Liver (tissue), 9 donors: ENCODE results near the gene TRAF3IP3. TPM values are rescaled to one million over a fixed set of nuclear protein-coding genes. Genes with fewer than 3 reads are reported as not detected.

Source experiments
- DNase-seq: peaks from one replicate; pipeline ENCODE4 v3.0.0-alpha.2; 2017; ENCODE audit warnings: low spot score
- H3K27ac ChIP-seq, 2 donors: one replicate each; pipeline ENCODE4 v1.7.0; 2013; ENCODE audit warnings: inconsistent platforms in 2 of 2, low read length in 2 of 2, control low read depth in 1 of 2, low read depth in 1 of 2, mild to moderate bottlenecking in 1 of 2
- H3K27me3 ChIP-seq, 4 donors: one replicate each; pipeline versions ENCODE4 v1.6.1 to v1.7.0; 2013; ENCODE audit warnings: low read length in 3 of 4, inconsistent platforms in 1 of 4, mild to moderate bottlenecking in 1 of 4, moderate library complexity in 1 of 4; ENCODE audit not compliant: control insufficient read depth in 4 of 4, insufficient read depth in 4 of 4
- H3K36me3 ChIP-seq, 4 donors: one replicate each; pipeline versions ENCODE4 v1.6.1 to v1.7.0; 2013; ENCODE audit warnings: low read length in 3 of 4, mild to moderate bottlenecking in 3 of 4, low read depth in 1 of 4, moderate library complexity in 1 of 4; ENCODE audit not compliant: control insufficient read depth in 4 of 4, insufficient read depth in 3 of 4
- H3K4me1 ChIP-seq, 4 donors: one replicate each; pipeline versions ENCODE4 v1.6.1 to v1.7.0; 2013; ENCODE audit warnings: low read length in 3 of 4, mild to moderate bottlenecking in 3 of 4, moderate library complexity in 1 of 4; ENCODE audit not compliant: control insufficient read depth in 4 of 4, insufficient read depth in 4 of 4
- H3K4me3 ChIP-seq, 3 donors: one replicate each; pipeline versions ENCODE4 v1.6.1 to v1.7.0; 2013; ENCODE audit warnings: low read length in 3 of 3, control low read depth in 1 of 3, low read depth in 1 of 3, mild to moderate bottlenecking in 1 of 3
- H3K9ac ChIP-seq, 2 donors: one replicate each; pipeline ENCODE4 v1.7.0; 2013; ENCODE audit warnings: low read length in 2 of 2, mild to moderate bottlenecking in 2 of 2, moderate library complexity in 2 of 2, control low read depth in 1 of 2, low read depth in 1 of 2
- H3K9me3 ChIP-seq, 4 donors: one replicate each; pipeline versions ENCODE4 v1.6.1 to v1.7.0; 2013; ENCODE audit warnings: low read length in 3 of 4; ENCODE audit not compliant: control insufficient read depth in 4 of 4
- EGR1 ChIP-seq, 2 donors: IDR thresholded peaks; 2 replicates each; pipeline ENCODE4 v1.6.1; 2016 to 2018; ENCODE audit warnings: antibody characterized with exemption in 2 of 2, low read depth in 2 of 2
- FOXA1 ChIP-seq: IDR thresholded peaks from 2 replicates; pipeline ENCODE4 v1.6.1; 2016; ENCODE audit warnings: antibody characterized with exemption
- FOXA2 ChIP-seq: IDR thresholded peaks from 2 replicates; pipeline ENCODE4 v1.6.1; 2016; ENCODE audit warnings: antibody characterized with exemption
- GABPA ChIP-seq, 2 donors: IDR thresholded peaks in 1 of 2; conservative IDR thresholded peaks in 1 of 2; 2 replicates each; pipeline ENCODE4 v1.6.1; 2016; ENCODE audit warnings: antibody characterized with exemption in 2 of 2, mild to moderate bottlenecking in 1 of 2, moderate library complexity in 1 of 2
- HNF4A ChIP-seq, 2 donors: conservative IDR thresholded peaks; 2 replicates each; pipeline ENCODE4 v1.6.1; 2016; ENCODE audit warnings: antibody characterized with exemption in 2 of 2, mild to moderate bottlenecking in 2 of 2
- HNF4G ChIP-seq: IDR thresholded peaks from 2 replicates; pipeline ENCODE4 v1.6.1; 2016; ENCODE audit warnings: antibody characterized with exemption
- JUND ChIP-seq, 2 donors: IDR thresholded peaks; 2 replicates each; pipeline ENCODE4 v1.6.1; 2016; ENCODE audit warnings: antibody characterized with exemption in 2 of 2
- NR2F2 ChIP-seq: IDR thresholded peaks from 2 replicates; pipeline ENCODE4 v1.6.1; 2016; ENCODE audit warnings: antibody characterized with exemption
- RAD21 ChIP-seq, 2 donors: IDR thresholded peaks; 2 replicates each; pipeline ENCODE4 v1.6.1; 2016; ENCODE audit warnings: antibody characterized with exemption in 2 of 2, mild to moderate bottlenecking in 2 of 2
- RXRA ChIP-seq, 2 donors: IDR thresholded peaks; 2 replicates each; pipeline ENCODE4 v1.6.1; 2017 to 2018; ENCODE audit warnings: antibody characterized with exemption in 2 of 2, mild to moderate bottlenecking in 1 of 2
- SP1 ChIP-seq: IDR thresholded peaks from 2 replicates; pipeline ENCODE4 v1.6.1; 2018; ENCODE audit warnings: antibody characterized with exemption, mild to moderate bottlenecking
- TAF1 ChIP-seq: conservative IDR thresholded peaks from 2 replicates; pipeline ENCODE4 v1.6.1; 2016; ENCODE audit warnings: antibody characterized with exemption, mild to moderate bottlenecking
- YY1 ChIP-seq: IDR thresholded peaks from 2 replicates; pipeline ENCODE4 v1.6.1; 2016; ENCODE audit warnings: antibody characterized with exemption, mild to moderate bottlenecking
- WGBS: extraction: QIAGEN DNeasy Blood & Tissue Kit; methylation state at CpG from one replicate; pipeline ENCODE4 v1.1.7; 2013; 5-methylcytosine and 5-hydroxymethylcytosine counted together
- polyA plus RNA-seq, 2 donors: library from polyadenylated mRNA; stranded (reverse) in 1 of 2; unstranded in 1 of 2; fragments of 200-250 nt in 1 of 2; fragments of >200 nt in 1 of 2; fragmentation: Nextera tagmentation in 1 of 2; extraction: Ambion mirVana in 1 of 2; gene quantifications; one replicate each; pipeline versions ENCODE4 v1.2.1 to v1.2.3, GENCODE V29; 2013 to 2015
- total RNA-seq, 2 donors: library from RNA; depleted of rRNA; stranded (reverse); fragments of >200 nt; gene quantifications; one replicate each; pipeline ENCODE4 v1.2.3, GENCODE V29; 2014
- TF ChIP-seq, protein P1 (sequence below): fragments of 150-350 bp; IDR thresholded peaks from 2 replicates; pipeline ENCODE4 v1.5.1; 2017; ENCODE audit warnings: improper control_type of control experiment, low read depth, low read length; ENCODE audit not compliant: missing input control
- TF ChIP-seq, protein P2 (sequence below): IDR thresholded peaks from 2 replicates; pipeline ENCODE4 v1.6.1; 2016; ENCODE audit warnings: antibody characterized with exemption
- TF ChIP-seq, protein P3 (sequence below): IDR thresholded peaks from 2 replicates; pipeline ENCODE4 v1.6.1; 2016; ENCODE audit warnings: antibody characterized with exemption
- TF ChIP-seq, protein P4 (sequence below): IDR thresholded peaks from 2 replicates; pipeline ENCODE4 v1.6.1; 2016; ENCODE audit warnings: antibody characterized with exemption
- TF ChIP-seq, protein P5 (sequence below): IDR thresholded peaks from 2 replicates; pipeline ENCODE4 v1.6.1; 2016; ENCODE audit warnings: antibody characterized with exemption, mild to moderate bottlenecking
- donor health status: healthy.
- donor health status: healthy.
- donor health status: healthy.
- donor health status: healthy.
- donor health status: healthy.

TRAF3IP3 gene
- total and polyA plus RNA-seq, 4 donors: 0.87 to 3.4 (median 2.2) TPM

DNA sequence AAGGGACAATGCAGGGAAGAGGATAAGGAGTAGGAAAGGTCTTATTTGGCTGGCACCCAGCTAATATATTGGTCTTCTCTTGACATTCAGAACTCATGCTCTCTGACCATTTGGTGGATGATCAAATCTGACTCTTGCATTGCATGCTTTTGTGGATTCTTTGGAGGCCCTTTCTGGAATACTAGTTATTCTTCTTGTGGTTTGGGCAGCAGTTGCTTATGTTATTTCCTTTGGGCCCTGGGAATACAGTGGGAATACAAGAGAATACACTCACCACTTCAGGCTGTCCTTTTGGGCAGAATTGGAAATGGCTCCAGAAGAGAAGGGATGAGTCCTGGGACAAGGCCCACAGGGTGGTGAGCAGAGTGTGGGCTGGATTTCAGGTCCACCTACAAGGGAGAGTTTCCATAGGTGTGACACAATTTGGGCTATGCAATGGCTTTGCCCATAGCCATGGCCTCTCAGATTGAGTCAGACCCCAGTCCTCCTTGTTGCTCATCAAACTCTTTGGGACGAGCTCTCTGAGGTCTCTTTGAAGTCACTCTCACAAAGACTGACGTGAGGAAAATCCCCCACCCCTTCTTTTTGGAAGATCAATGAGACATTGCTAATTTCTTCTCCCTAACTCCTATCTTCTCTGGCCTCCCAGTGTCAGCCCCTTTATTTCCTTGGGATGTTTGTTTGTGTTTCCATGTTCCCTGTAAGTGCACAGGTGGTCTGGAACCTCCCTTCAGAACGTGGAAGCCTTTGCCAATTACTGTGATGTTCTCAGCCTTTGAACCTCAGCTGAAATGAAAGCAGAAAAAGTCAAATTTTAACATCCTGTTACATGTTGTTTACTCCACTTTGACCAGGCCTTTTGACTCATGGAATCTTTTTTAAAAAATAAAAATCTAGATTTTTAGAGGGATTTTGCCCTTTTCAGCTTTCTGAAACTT, 31.8 kb upstream of the TRAF3IP3 start (continued):
- TF ChIP-seq, protein P1, sequence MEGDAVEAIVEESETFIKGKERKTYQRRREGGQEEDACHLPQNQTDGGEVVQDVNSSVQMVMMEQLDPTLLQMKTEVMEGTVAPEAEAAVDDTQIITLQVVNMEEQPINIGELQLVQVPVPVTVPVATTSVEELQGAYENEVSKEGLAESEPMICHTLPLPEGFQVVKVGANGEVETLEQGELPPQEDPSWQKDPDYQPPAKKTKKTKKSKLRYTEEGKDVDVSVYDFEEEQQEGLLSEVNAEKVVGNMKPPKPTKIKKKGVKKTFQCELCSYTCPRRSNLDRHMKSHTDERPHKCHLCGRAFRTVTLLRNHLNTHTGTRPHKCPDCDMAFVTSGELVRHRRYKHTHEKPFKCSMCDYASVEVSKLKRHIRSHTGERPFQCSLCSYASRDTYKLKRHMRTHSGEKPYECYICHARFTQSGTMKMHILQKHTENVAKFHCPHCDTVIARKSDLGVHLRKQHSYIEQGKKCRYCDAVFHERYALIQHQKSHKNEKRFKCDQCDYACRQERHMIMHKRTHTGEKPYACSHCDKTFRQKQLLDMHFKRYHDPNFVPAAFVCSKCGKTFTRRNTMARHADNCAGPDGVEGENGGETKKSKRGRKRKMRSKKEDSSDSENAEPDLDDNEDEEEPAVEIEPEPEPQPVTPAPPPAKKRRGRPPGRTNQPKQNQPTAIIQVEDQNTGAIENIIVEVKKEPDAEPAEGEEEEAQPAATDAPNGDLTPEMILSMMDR: no peak

DNA sequence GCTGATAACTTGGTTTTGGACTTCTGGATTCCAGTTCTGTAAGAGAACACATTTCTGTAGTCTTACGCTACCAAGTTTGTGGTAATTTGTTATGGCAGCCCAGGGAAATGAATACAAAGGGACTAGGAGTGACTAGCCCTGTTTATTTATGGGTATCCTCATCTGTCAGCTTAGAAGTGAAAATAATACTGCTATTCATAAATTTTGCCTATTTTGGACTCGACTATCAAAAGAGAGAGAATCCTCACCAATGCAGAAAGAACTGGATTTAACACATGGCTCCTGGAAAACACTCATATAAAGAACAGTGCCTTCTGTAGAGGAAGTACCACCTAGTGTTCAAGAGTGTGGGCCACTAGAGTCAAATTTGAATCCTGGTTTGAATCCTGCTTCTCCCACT, 28.6 kb upstream of the TRAF3IP3 start:
- Histone ChIP-seq H3K9me3 (no peaks in the 10 kb centered on the region), H3K27me3 (no peaks in the 10 kb centered on the region), H3K9ac (no peak overlapping the region), H3K4me1 (peaks cover 6 to 32% (median 11%) of the 10 kb centered on the region in 4 donors), H3K4me3 (no peak overlapping the region), H3K36me3 (peaks cover 0 to 4% (median 2%) of the 10 kb centered on the region in 4 donors), H3K27ac (peak overlapping the region in 1 of 2 donors; percentile 28)
- no peak for TF ChIP-seq JUND (IDR thresholded peaks at IDR 0.05)
- TF ChIP-seq, protein P2, sequence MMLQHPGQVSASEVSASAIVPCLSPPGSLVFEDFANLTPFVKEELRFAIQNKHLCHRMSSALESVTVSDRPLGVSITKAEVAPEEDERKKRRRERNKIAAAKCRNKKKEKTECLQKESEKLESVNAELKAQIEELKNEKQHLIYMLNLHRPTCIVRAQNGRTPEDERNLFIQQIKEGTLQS: no peak
- TF ChIP-seq RAD21 (IDR thresholded peaks at IDR 0.05): no peak
- TF ChIP-seq HNF4A (conservative IDR thresholded peaks at IDR 0.05): no peak
- TF ChIP-seq TAF1: no peak
- no peak for TF ChIP-seq FOXA2
- TF ChIP-seq FOXA1: no peak
- TF ChIP-seq RXRA (IDR thresholded peaks at IDR 0.05): no peak
- no peak for TF ChIP-seq SP1
- TF ChIP-seq EGR1 (IDR thresholded peaks at IDR 0.05; ENCODE audit: low read depth in 2 of 2): no peak
- TF ChIP-seq, protein P3, sequence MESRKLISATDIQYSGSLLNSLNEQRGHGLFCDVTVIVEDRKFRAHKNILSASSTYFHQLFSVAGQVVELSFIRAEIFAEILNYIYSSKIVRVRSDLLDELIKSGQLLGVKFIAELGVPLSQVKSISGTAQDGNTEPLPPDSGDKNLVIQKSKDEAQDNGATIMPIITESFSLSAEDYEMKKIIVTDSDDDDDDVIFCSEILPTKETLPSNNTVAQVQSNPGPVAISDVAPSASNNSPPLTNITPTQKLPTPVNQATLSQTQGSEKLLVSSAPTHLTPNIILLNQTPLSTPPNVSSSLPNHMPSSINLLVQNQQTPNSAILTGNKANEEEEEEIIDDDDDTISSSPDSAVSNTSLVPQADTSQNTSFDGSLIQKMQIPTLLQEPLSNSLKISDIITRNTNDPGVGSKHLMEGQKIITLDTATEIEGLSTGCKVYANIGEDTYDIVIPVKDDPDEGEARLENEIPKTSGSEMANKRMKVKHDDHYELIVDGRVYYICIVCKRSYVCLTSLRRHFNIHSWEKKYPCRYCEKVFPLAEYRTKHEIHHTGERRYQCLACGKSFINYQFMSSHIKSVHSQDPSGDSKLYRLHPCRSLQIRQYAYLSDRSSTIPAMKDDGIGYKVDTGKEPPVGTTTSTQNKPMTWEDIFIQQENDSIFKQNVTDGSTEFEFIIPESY: no peak
- no peak for TF ChIP-seq YY1
- TF ChIP-seq, protein P1: no peak
- TF ChIP-seq, protein P4, sequence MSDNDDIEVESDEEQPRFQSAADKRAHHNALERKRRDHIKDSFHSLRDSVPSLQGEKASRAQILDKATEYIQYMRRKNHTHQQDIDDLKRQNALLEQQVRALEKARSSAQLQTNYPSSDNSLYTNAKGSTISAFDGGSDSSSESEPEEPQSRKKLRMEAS: no peak
- TF ChIP-seq, protein P5, sequence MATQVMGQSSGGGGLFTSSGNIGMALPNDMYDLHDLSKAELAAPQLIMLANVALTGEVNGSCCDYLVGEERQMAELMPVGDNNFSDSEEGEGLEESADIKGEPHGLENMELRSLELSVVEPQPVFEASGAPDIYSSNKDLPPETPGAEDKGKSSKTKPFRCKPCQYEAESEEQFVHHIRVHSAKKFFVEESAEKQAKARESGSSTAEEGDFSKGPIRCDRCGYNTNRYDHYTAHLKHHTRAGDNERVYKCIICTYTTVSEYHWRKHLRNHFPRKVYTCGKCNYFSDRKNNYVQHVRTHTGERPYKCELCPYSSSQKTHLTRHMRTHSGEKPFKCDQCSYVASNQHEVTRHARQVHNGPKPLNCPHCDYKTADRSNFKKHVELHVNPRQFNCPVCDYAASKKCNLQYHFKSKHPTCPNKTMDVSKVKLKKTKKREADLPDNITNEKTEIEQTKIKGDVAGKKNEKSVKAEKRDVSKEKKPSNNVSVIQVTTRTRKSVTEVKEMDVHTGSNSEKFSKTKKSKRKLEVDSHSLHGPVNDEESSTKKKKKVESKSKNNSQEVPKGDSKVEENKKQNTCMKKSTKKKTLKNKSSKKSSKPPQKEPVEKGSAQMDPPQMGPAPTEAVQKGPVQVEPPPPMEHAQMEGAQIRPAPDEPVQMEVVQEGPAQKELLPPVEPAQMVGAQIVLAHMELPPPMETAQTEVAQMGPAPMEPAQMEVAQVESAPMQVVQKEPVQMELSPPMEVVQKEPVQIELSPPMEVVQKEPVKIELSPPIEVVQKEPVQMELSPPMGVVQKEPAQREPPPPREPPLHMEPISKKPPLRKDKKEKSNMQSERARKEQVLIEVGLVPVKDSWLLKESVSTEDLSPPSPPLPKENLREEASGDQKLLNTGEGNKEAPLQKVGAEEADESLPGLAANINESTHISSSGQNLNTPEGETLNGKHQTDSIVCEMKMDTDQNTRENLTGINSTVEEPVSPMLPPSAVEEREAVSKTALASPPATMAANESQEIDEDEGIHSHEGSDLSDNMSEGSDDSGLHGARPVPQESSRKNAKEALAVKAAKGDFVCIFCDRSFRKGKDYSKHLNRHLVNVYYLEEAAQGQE: no peak
- no peak for TF ChIP-seq HNF4G
- TF ChIP-seq NR2F2: no peak
- TF ChIP-seq GABPA (IDR thresholded peaks at IDR 0.05 in 1 of 2, conservative IDR thresholded peaks at IDR 0.05 in 1 of 2): no peak
- DNase-seq: no peak
- 94% methylated on average over 2 of the region's 2 CpGs for WGBS
